Astrocyte of the cerebellum (primary cell): ENCODE results near the gene MCHR1.
"Not testable (repeated sequence)": the region's sequence is repeated elsewhere in the genome, so short reads cannot be mapped to it uniquely, and the experiment has no call there.

Experiments used
- DNase-seq: peaks from one replicate; pipeline ENCODE4 v3.0.0-alpha.2; 2011; ENCODE audit warnings: low read depth
- H3K4me3 ChIP-seq: 2 replicates; pipeline ENCODE4 v1.5.1; 2011; ENCODE audit warnings: mild to moderate bottlenecking, low read depth, low read length, moderate library complexity
- in situ Hi-C: cut with HindIII; loops from 2 replicates; pipeline ENCODE4 v1.10.0; 2017; ENCODE audit warnings: low sequenced_read_pairs
- TF ChIP-seq, protein P1 (sequence below): IDR thresholded peaks from 2 replicates; pipeline ENCODE4 v1.5.1; 2012; ENCODE audit warnings: low read length, low read depth, moderate library complexity, mild to moderate bottlenecking; ENCODE audit errors: missing control alignments

MCHR1 gene

DNA sequence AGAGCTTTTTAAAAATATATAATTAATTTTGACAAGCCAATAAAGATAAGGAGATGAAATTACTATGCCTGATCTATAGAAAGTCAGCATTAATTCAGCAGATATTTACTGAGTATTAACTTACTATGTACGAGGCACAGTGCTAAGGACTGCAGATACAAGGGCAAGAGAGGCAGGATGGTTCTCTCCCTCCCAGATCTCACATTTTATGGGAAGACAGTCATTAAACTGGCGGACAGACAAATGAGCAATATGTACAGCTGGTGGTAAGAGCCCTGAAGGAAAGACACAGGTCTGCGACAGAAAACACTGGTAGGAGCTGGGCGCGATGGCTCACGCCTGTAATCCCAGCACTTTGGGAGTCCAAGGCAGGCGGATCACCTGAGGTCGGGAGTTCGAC lies 36.8 kb downstream of the MCHR1 start:
- TF ChIP-seq, protein P1, sequence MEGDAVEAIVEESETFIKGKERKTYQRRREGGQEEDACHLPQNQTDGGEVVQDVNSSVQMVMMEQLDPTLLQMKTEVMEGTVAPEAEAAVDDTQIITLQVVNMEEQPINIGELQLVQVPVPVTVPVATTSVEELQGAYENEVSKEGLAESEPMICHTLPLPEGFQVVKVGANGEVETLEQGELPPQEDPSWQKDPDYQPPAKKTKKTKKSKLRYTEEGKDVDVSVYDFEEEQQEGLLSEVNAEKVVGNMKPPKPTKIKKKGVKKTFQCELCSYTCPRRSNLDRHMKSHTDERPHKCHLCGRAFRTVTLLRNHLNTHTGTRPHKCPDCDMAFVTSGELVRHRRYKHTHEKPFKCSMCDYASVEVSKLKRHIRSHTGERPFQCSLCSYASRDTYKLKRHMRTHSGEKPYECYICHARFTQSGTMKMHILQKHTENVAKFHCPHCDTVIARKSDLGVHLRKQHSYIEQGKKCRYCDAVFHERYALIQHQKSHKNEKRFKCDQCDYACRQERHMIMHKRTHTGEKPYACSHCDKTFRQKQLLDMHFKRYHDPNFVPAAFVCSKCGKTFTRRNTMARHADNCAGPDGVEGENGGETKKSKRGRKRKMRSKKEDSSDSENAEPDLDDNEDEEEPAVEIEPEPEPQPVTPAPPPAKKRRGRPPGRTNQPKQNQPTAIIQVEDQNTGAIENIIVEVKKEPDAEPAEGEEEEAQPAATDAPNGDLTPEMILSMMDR, result no peak
- in situ Hi-C loops, result no loop called here
- DNase-seq, result no peak
- H3K4me3 ChIP-seq, result no peak overlapping the region

DNA sequence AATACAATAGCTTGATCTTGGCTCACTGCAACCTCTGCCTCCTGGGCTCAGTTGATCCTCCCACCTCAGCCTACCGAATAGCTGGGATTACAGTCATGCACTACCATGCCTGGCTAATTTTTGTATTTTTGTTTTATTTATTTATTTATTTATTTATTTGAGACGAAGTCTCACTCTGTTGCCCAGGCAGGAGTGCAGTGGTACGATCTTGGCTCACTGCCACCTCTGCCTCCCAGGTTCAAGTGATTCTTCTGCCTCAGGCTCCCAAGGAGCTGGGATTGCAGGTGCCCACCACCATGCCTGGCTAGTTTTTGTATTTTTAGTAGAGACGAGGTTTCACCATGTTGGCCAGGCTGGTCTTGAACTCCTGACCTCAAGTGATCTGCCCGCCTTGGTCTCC lies 38.4 kb downstream of the MCHR1 start:
- H3K4me3 ChIP-seq, DNase-seq, in situ Hi-C loops: not testable (repeated sequence)

DNA sequence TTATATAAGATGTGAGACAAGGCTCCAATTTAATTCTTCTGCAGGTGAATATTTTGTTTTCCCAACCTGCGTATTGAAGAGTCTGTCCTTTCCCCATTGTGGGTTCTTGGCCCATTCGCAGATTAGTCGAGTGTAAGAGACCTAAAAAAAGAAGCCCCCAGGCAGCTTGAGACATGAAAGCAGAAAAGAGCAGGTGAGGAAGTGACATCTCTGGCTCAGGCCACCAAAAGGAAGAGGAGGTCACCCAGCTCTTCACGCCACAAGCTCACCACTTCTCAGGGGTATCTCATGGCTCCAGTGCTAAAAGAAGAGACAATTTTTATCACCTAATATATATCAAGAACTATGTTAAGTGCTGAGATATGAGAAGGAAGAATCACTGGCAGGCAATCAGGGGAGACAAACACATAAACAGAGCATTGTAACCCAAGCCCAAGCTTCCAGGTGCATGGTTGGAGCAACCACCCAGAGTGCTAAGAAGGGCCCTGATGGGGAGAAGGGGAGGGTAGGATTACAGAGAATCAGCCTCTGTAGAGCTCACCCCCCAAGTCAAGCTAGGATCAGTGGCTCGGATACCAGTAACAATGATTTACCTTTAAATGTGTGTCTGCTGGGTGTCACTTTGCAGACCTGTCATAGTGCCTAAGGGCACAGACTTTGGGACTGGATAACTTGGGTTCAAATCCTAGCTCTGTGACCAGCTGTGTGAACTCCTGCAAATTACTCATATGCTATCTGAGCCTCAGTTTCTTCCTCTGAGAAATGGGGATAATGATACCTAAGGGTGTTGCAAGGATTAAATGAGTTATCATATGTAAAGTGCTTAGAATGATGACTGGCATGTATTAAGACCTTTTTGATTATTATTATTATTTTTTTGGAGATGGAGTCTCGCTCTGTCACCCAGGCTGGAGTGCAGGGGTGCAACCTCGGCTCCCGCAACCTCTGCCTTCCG lies 39.2 kb downstream of the MCHR1 start:
- in situ Hi-C loops, result no loop called here
- DNase-seq, result no peak
- H3K4me3 ChIP-seq, result no peak overlapping the region
- TF ChIP-seq, protein P1, result no peak

DNA sequence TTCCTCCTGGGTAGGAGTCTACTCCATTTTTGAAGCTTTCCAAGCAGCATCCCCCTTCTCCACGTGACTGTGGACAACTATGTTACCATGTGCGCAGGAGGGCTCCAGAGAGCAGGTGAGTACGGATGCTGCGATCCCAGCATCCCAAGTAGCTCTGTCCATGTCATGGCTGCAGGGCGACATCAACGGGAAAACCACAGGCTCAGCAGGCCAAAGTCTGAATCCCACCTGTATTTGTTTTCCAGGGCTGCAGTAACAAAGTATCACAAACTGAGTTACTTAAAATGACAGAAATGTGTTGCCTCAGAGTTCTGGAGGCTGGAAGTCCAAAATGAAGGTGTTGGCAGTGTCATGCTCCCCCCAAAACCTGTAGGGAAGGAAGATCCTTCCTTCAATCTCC lies 40.3 kb downstream of the MCHR1 start:
- TF ChIP-seq, protein P1, result no peak
- no peak for DNase-seq
- in situ Hi-C loops, result no loop called here

DNA sequence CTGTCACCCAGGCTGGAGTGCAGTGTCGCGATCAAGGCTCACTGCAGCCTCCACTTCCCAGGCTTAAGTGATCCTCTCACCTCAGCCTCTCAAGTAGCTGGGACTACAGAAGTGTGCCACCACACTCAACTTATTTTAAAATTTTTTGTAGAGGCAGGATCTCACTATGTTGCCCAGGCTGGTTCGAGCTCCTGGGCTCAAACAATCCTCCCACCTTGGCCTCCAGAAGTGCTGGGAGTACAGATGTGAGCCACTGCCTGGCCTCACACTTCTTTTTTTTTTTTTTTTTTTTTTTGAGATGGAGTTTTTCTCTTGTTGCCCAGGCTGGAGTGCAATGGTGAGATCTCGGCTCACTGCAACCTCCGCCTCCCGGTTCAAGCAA lies 40.9 kb downstream of the MCHR1 start:
- in situ Hi-C loops, result not testable (repeated sequence)

More for the DNA sequence above, 40.3 kb downstream of the MCHR1 start:
- H3K4me3 ChIP-seq, result no peak overlapping the region

DNA sequence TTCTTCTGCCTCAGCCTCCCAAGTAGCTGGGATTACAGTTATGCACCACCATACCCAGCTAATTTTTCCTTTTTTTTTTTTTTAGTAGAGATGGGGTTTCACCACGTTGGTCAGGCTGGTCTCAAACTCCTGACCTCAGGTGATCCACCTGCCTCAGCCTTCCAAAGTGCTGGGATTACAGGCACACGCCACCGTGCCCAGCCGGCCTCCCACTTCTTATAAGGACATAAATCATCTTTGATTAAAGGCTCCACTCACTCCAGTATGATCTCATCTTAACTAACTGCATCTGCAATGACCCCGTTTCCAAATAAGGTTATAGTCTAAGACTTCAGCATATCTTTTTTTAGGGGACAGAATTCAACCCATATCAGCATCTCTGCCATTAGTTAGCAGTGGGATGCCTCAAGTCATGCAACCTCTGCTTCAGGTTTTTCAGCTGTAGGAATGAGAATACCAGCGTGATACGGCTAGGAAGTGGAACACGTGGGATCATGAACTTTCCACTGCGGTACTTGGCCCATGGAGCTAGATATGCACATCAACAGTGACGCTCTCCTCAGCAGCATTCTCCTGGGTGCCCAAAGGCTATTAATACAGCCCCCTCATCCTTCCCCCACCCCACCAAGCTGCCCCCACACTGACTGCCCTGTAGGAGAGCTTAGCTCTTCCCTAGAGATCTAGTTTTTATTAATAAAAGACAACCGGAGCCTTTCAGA lies 41.4 kb downstream of the MCHR1 start:
- in situ Hi-C loops, result no loop called here
- TF ChIP-seq, protein P1, result no peak
- H3K4me3 ChIP-seq, result no peak overlapping the region
- no peak for DNase-seq

More for the DNA sequence above, 40.9 kb downstream of the MCHR1 start:
- not testable (repeated sequence) for H3K4me3 ChIP-seq, DNase-seq

DNA sequence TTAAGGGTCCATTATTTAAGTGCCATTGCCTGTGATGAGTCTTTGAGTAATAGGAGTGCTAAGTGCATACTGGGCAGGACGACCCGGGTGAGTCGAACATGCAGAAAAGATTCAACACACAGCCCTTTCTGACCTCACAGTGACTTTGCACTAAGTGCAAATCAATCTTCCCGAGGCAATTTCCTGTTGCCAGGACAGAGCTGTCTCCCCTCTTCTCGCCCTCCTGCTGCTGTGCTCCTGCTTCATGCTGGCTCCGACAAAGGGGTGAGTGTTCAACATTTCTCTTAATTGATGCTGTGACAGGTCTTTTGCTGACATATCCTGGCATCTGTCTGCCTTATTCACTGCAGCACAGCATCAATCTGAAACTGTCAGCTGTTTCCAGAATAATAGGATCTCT lies 42.0 kb downstream of the MCHR1 start:
- in situ Hi-C loops, result no loop called here
- TF ChIP-seq, protein P1, result no peak
- H3K4me3 ChIP-seq, result no peak overlapping the region
- DNase-seq, result no peak
